AG04450 (cell line): ENCODE data around the gene BMF. TPM values are rescaled to one million over a fixed set of nuclear protein-coding genes. Genes with fewer than 3 reads are reported as not detected.
"Not testable (repeated sequence)": the region's sequence is repeated elsewhere in the genome, so short reads cannot be mapped to it uniquely, and the experiment has no call there.

ENCODE experiments used
- CTCF ChIA-PET: fragments of 300-600, 350-600 bp; formaldehyde crosslinking; extraction: SDS; loops from one replicate; lab custom pipeline; 2022; ENCODE audit warnings: antibody characterized with exemption, inconsistent platforms; lab: Charles Lee
- POLR2A ChIA-PET: fragments of 350-600 bp; formaldehyde crosslinking; extraction: SDS; loops from one replicate; lab custom pipeline; 2021; ENCODE audit warnings: antibody characterized with exemption, inconsistent platforms; lab: Yijun Ruan, JAX
- DNase-seq: peaks from one replicate; pipeline ENCODE4 v3.0.0-alpha.2; 2011; ENCODE audit warnings: low read depth, low spot score
- H3K27ac ChIP-seq: one replicate; pipeline ENCODE4 v1.5.1; 2012; ENCODE audit warnings: low read depth, low read length, control low read depth
- H3K27me3 ChIP-seq: one replicate; pipeline ENCODE4 v1.6.0; 2012; ENCODE audit warnings: low read length; ENCODE audit not compliant: control insufficient read depth, insufficient read depth
- H3K4me3 ChIP-seq: 2 replicates; pipeline ENCODE4 v1.5.1; 2011; ENCODE audit warnings: mild to moderate bottlenecking, low read depth, low read length, control low read depth
- H3K9me3 ChIP-seq: 2 replicates; pipeline ENCODE4 v1.5.1; 2012; ENCODE audit warnings: low read length; ENCODE audit not compliant: control insufficient read depth, insufficient read depth
- polyA minus RNA-seq: library from RNA; depleted of rRNA, polyadenylated mRNA; stranded (reverse); fragments of >200 nt; gene quantifications from 2 replicates; pipeline ENCODE4 v1.2.3, GENCODE V29; 2011; rRNA and poly(A)+ RNA removed
- polyA plus RNA-seq: library from polyadenylated mRNA; depleted of rRNA; stranded (reverse); fragments of >200 nt; gene quantifications from 2 replicates; pipeline ENCODE4 v1.2.3, GENCODE V29; 2011; rRNA removed
- TF ChIP-seq, protein P1 (sequence below): IDR thresholded peaks from 2 replicates; pipeline ENCODE4 v1.5.1; 2011; ENCODE audit warnings: low read depth, low read length, control low read depth, inconsistent platforms

Gene BMF, protein sequence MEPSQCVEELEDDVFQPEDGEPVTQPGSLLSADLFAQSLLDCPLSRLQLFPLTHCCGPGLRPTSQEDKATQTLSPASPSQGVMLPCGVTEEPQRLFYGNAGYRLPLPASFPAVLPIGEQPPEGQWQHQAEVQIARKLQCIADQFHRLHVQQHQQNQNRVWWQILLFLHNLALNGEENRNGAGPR
- polyA plus RNA-seq (6.2 and 6.5 TPM in 2 replicates), polyA minus RNA-seq (10.6 and 14.3 TPM in 2 replicates)

DNA sequence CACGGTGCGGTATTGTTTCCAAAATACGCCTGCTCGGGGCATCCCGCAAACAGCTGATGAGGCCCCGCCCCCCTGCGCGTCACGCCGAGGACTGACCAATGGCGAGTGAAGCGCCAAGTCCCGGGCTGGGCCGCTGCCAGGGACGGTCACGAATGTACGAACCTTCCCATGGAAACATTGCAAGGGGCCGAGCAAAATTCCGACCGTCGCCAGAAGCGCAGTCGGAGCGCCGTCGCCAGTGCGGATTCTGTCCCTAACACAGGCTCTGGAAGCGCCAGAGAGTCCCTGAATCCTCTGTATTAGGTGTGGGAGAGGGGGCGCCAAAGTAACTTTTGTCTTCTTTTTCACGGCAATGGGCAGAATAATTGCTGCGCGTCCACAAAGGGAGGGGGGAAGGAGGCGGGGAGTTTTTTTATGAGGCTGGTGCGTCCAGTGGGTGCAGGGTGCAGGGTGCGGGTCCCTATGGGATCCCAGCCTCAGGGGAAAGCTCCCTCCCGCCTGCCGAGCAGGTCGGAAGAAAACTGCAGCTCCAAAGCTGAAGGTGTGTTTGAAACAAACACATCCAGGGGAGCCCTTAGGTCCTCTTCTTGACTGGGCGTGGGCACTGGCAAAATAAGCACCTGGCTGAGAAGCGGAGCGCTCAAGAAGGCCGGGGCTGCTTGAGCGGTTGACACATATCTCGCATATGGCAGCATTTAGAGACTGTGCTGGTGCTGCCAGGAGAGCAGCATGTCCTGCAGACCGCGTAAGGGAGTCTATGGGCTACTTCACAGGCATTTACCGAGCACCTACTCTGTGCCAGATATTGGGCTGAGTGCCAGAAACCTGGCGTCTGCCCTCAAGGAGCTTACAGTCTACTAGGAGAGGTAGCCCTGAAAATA, at the start of gene BMF:
Gene BMF, minus strand, starts transcription at position 25 of the 881 bp plus-strand sequence. CDS start 2,793 bp downstream, outside the sequence.
- POLR2A ChIA-PET: interaction anchor here (0.5 to 1.4 kb wide), 5 partner anchors 17 to 76 kb away, joined by 3 to 6 read pairs (median 4); no protein-coding TSS in a partner anchor
- Histone ChIP-seq H3K27ac (peak within 1 kb of the TSS; percentile 39), H3K27me3 (peaks cover 27% of the 10 kb centered on the region), H3K9me3 (no peaks in the 10 kb centered on the region; the same call in 1 of the 2 replicates), H3K4me3 (peak within 1 kb of the TSS; percentile 84)
- DNase-seq: peak; percentile 98
- CTCF ChIA-PET: interaction anchor here (0.6 to 6.4 kb wide), 5 partner anchors 12 to 211 kb away, joined by 3 to 68 read pairs (median 3); no protein-coding TSS in a partner anchor
- TF ChIP-seq, protein P1, sequence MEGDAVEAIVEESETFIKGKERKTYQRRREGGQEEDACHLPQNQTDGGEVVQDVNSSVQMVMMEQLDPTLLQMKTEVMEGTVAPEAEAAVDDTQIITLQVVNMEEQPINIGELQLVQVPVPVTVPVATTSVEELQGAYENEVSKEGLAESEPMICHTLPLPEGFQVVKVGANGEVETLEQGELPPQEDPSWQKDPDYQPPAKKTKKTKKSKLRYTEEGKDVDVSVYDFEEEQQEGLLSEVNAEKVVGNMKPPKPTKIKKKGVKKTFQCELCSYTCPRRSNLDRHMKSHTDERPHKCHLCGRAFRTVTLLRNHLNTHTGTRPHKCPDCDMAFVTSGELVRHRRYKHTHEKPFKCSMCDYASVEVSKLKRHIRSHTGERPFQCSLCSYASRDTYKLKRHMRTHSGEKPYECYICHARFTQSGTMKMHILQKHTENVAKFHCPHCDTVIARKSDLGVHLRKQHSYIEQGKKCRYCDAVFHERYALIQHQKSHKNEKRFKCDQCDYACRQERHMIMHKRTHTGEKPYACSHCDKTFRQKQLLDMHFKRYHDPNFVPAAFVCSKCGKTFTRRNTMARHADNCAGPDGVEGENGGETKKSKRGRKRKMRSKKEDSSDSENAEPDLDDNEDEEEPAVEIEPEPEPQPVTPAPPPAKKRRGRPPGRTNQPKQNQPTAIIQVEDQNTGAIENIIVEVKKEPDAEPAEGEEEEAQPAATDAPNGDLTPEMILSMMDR: peak; percentile 43; the same call in 1 of the 2 replicates

DNA sequence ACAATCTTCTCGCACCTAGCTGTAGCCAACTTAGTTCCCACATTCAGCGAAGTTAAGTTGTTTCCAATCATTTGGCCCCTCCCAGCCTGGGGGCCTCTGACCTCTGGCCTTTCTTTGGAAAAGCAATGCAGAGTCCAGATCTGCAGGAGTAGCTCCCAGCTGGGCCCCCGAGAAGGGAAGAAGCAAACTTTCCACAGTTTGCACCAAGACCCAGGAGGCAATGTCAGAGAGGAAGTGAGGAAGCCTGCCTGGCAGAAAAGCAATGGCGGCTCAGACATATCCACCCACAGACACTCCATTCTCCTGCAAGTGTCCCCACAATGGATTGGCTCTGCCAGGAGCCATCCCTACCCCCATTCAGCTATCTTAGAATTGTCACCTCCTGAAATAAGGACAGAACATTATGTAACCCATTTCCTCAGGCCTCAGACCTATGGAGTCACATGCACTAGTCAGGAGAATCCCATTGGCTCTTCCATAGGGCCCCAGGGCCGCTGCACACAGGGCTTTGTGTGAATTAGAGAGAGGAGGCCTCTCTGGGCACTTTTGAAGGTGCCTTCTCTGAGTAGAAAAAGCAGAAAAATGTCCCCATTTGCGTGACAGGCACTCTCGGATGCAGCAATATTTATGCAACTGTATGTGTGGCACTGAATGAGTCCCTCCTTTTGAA, 49.2 kb upstream of the BMF start:
- DNase-seq: no peak
- Histone ChIP-seq H3K27ac (no peak overlapping the region), H3K9me3 (no peaks in the 10 kb centered on the region), H3K4me3 (no peak overlapping the region), H3K27me3 (peaks cover 4% of the 10 kb centered on the region)
- TF ChIP-seq, protein P1: no peak
- ChIA-PET CTCF (no interaction called here), POLR2A (no interaction called here)

DNA sequence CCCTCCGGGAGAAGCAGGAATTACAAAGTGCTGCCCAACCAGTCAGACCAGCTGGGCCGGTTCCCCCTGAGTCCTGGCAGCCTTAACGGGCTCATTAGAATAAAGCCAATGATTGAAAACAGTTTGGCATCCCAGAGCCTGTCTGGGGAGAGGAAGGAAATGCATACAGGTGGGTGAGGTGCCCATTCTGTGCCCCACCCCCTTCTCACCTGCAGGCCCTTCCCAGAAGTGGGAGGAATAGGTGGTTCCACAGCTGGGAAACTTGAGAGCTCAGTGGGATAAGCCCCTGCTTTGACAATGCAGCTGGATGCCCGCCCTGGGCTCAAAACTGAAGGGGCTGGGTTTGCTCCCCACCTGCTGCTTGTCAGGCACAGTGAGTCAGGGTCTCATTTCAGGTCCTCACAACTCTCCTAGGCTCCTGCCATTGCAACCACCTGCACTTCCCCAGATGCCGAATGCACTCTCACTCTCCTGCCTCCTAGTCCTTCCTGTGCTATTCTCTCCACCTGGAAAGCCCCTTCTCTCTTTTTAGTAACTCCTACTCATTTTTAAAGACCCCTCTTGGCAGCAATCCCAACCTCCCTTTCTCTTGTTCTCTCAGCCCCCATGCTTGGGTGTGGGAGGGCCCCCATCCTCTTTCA, 46.7 kb upstream of the BMF start:
- Histone ChIP-seq H3K4me3 (no peak overlapping the region), H3K27ac (no peak overlapping the region), H3K9me3 (no peaks in the 10 kb centered on the region), H3K27me3 (peaks cover 4% of the 10 kb centered on the region)
- ChIA-PET POLR2A (no interaction called here), CTCF (interaction anchor here (1.2 to 1.8 kb wide), 2 partner anchors 13 to 51 kb away, joined by 3 to 8 read pairs; no protein-coding TSS in a partner anchor)
- no peak for DNase-seq
- TF ChIP-seq, protein P1: no peak

DNA sequence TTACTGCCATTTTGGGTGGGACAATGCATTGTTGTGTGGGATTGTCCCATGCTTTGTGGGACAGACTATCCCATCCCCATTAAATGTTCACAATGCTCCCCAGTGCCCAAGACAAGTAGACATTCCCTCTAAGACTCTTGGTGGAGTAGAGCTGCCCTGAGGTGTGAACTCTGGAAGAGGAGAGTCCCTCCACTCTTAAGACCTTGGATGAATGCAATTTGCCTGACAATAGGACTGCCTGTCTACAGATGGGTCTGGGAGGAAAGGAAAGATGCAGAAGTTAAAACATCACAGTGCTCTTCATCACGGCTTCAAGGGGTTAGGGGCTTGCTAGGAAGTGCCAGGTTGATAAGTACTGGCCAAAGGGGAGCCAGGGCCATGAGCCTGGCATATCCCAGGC, 46.1 kb upstream of the BMF start:
- H3K27ac ChIP-seq, H3K4me3 ChIP-seq, CTCF ChIA-PET, DNase-seq, H3K27me3 ChIP-seq, POLR2A ChIA-PET, H3K9me3 ChIP-seq: not testable (repeated sequence)

DNA sequence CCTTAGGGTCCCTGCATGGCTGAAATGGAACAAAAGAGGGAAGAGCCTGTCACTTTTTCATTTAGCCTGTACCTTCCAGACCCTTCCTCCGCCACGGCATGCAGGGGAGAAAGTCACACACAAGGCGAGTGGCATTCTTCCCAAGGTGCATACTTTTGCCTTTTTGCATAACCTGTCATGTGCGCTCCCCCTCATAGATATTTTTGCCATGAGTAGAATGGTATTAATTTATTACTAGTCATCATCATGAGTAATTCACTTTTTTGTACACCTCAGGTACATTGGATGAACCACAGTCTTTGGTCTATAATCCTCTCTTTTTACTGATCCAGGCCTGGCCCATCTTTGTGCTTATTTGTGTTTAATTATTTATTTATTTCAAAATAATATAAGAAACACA, 43.3 kb upstream of the BMF start:
- TF ChIP-seq, protein P1: no peak
- peaks cover 4% of the 10 kb centered on the region for H3K27me3 ChIP-seq
- H3K27ac ChIP-seq: peak overlapping the region; percentile 11
- no peak overlapping the region for H3K4me3 ChIP-seq
- CTCF ChIA-PET: no interaction called here
- H3K9me3 ChIP-seq: no peaks in the 10 kb centered on the region
- DNase-seq: no peak
- POLR2A ChIA-PET: no interaction called here
